Thyroid gland (tissue), 4 donors: Measurements from ENCODE around the gene NCKAP5. TPM values are rescaled to one million over a fixed set of nuclear protein-coding genes. Genes with fewer than 3 reads are reported as not detected.

Source experiments
- DNase-seq, 2 donors: peaks; one replicate each; pipeline ENCODE4 v3.0.0-alpha.2; 2019
- H3K27ac ChIP-seq, 3 donors: fragments of 200-600 bp; sonication (generic); 1 replicate in 2 of 3; 2 replicates in 1 of 3; pipeline ENCODE4 v1.5.1; 2016 to 2019; ENCODE audit warnings: mild to moderate bottlenecking in 1 of 3, moderate library complexity in 1 of 3
- H3K27me3 ChIP-seq: fragments of 200-600 bp; sonication (generic); one replicate; pipeline ENCODE4 v1.5.1; 2019
- H3K36me3 ChIP-seq, 2 donors: fragments of 200-600 bp; sonication (generic); one replicate each; pipeline ENCODE4 v1.5.1; 2016 to 2019
- H3K4me1 ChIP-seq, 2 donors: fragments of 200-600 bp; sonication (generic); one replicate each; pipeline ENCODE4 v1.5.1; 2017 to 2019
- H3K4me3 ChIP-seq, 3 donors: fragments of 200-600 bp; sonication (generic); replicated peaks in 1 of 3; 1 replicate in 2 of 3; 2 replicates in 1 of 3; pipeline ENCODE4 v1.5.1; 2016; ENCODE audit warnings: mild to moderate bottlenecking in 1 of 3
- H3K9me3 ChIP-seq: fragments of 200-600 bp; sonication (generic); one replicate; pipeline ENCODE4 v1.5.1; 2017
- CTCF ChIP-seq, 6 experiments: fragments of 200-600 bp in 3 of 6; fragments of 450-650 bp in 3 of 6; sonication (generic) in 3 of 6; IDR thresholded peaks; one replicate each; pipeline ENCODE4 v1.5.1; 2016 to 2019; ENCODE audit warnings: antibody characterized with exemption in 6 of 6, mild to moderate bottlenecking in 2 of 6, inconsistent platforms in 1 of 6, moderate library complexity in 1 of 6
- POLR2A ChIP-seq, 2 donors: fragments of 450-650 bp; IDR thresholded peaks; one replicate each; pipeline ENCODE4 v1.6.1; 2017; ENCODE audit warnings: antibody characterized with exemption in 2 of 2, mild to moderate bottlenecking in 2 of 2, moderate library complexity in 1 of 2
- WGBS, 2 donors: methylation state at CpG; one replicate each; pipeline ENCODE4 v1.1.5; 2017; 5-methylcytosine and 5-hydroxymethylcytosine counted together
- intact Hi-C: fragments of 100-400 bp; cut with DNase I; formaldehyde crosslinking; loops from one replicate; pipeline ENCODE4 v1.15.1; 2023
- total RNA-seq, 4 donors: library from RNA; depleted of rRNA; stranded (reverse); fragments of >200 nt; gene quantifications; one replicate each; pipeline ENCODE4 v1.2.3, GENCODE V29; 2016

NCKAP5 gene
- total RNA-seq, 4 donors from 2014 or later, result 0.45 to 1.2 (median 0.76) TPM

- no peaks in the 10 kb centered on the region for H3K27me3 ChIP-seq
- no peak for TF ChIP-seq POLR2A (IDR thresholded peaks at IDR 0.05)
- peak; percentile 49 to 67 for DNase-seq
- H3K27ac ChIP-seq, result no peak overlapping the region
- H3K4me1 ChIP-seq, result peaks cover 0 to 3% of the 10 kb centered on the region in 2 donors
- intact Hi-C loops, result no loop called here
- WGBS, 2 donors, result 53% methylated on average over 5 of the region's 5 CpGs
- H3K9me3 ChIP-seq, result no peaks in the 10 kb centered on the region
- H3K36me3 ChIP-seq, result no peaks in the 10 kb centered on the region
- H3K4me3 ChIP-seq, result no peak overlapping the region
Measured at GRCh38 chr2:133570542-133570941, 2.3 kb upstream of the NCKAP5 start.

GRCh38 chr2:133569286-133569830 lies 1.1 kb upstream of the NCKAP5 start:
- Histone ChIP-seq H3K4me3 (no peak overlapping the region), H3K9me3 (no peaks in the 10 kb centered on the region), H3K27ac (no peak overlapping the region), H3K27me3 (no peaks in the 10 kb centered on the region), H3K4me1 (peaks cover 0 to 3% of the 10 kb centered on the region in 2 donors), H3K36me3 (no peaks in the 10 kb centered on the region)
- DNase-seq, result no peak
- TF ChIP-seq POLR2A (IDR thresholded peaks at IDR 0.05), result no peak
- no peak for TF ChIP-seq CTCF (IDR thresholded peaks at IDR 0.05)
- intact Hi-C loops, result no loop called here
- 69 to 71% methylated on average over 4 of the region's 4 CpGs for WGBS, 2 donors

- H3K4me3 ChIP-seq, result no peak overlapping the region
- no peaks in the 10 kb centered on the region for H3K27me3 ChIP-seq
- no peak for DNase-seq
- 68 to 73% methylated on average over 5 of the region's 5 CpGs for WGBS, 2 donors
- no peaks in the 10 kb centered on the region for H3K36me3 ChIP-seq
- H3K9me3 ChIP-seq, result no peaks in the 10 kb centered on the region
- TF ChIP-seq CTCF (IDR thresholded peaks at IDR 0.05), result no peak
- no peak for TF ChIP-seq POLR2A (IDR thresholded peaks at IDR 0.05)
- no peaks in the 10 kb centered on the region for H3K4me1 ChIP-seq
- intact Hi-C loops, result no loop called here
- no peak overlapping the region for H3K27ac ChIP-seq
Measured at GRCh38 chr2:133568598-133568997, 335 bp upstream of the NCKAP5 start.

- DNase-seq, result no peak
- TF ChIP-seq CTCF (IDR thresholded peaks at IDR 0.05), result no peak
- no peak for TF ChIP-seq POLR2A (IDR thresholded peaks at IDR 0.05)
- Histone ChIP-seq H3K4me3 (no peak overlapping the region), H3K27ac (no peak overlapping the region), H3K27me3 (no peaks in the 10 kb centered on the region), H3K9me3 (no peaks in the 10 kb centered on the region), H3K4me1 (no peaks in the 10 kb centered on the region), H3K36me3 (no peaks in the 10 kb centered on the region)
- WGBS, 2 donors, result 85 to 95% methylated on average over 4 of the region's 4 CpGs
- intact Hi-C loops, result no loop called here
Measured at GRCh38 chr2:133562558-133562957, 5.7 kb downstream of the NCKAP5 start.

- Histone ChIP-seq H3K36me3 (no peaks in the 10 kb centered on the region), H3K9me3 (no peaks in the 10 kb centered on the region), H3K4me1 (no peaks in the 10 kb centered on the region), H3K27ac (no peak overlapping the region), H3K4me3 (no peak overlapping the region), H3K27me3 (no peaks in the 10 kb centered on the region)
- TF ChIP-seq POLR2A (IDR thresholded peaks at IDR 0.05) (no peak), CTCF (IDR thresholded peaks at IDR 0.05) (peak; percentile 38 to 76 (median 60))
- intact Hi-C loops, result no loop called here
- DNase-seq, result peak; percentile 13 to 27
- WGBS, 2 donors, result 39 to 47% methylated on average over 3 of the region's 3 CpGs
Measured at GRCh38 chr2:133561045-133561852, 7.0 kb downstream of the NCKAP5 start.
